HEK293T (cell line): ENCODE results near the gene LCN15.

Experiments
- ARNT ChIP-seq: fragments of 450-650 bp; IDR thresholded peaks from 2 replicates; pipeline ENCODE4 v1.6.1; 2017; ENCODE audit warnings: mild to moderate bottlenecking
- BHLHE40 ChIP-seq: fragments of 450-650 bp; IDR thresholded peaks from 2 replicates; pipeline ENCODE4 v1.6.1; 2016; ENCODE audit warnings: mild to moderate bottlenecking, moderate library complexity, borderline replicate concordance
- CTBP1 ChIP-seq: fragments of 450-650 bp; IDR thresholded peaks from 2 replicates; pipeline ENCODE4 v1.6.1; 2016; ENCODE audit warnings: borderline replicate concordance
- ELF4 ChIP-seq: fragments of 450-650 bp; IDR thresholded peaks from 2 replicates; pipeline ENCODE4 v1.6.1; 2017; ENCODE audit warnings: antibody characterized with exemption
- FOXA1 ChIP-seq: fragments of 450-650 bp; IDR thresholded peaks from 2 replicates; pipeline ENCODE4 v1.6.1; 2016; ENCODE audit warnings: mild to moderate bottlenecking
- FOXM1 ChIP-seq: fragments of 450-650 bp; IDR thresholded peaks from 2 replicates; pipeline ENCODE4 v1.6.1; 2017; ENCODE audit warnings: mild to moderate bottlenecking, borderline replicate concordance
- HDGF ChIP-seq: fragments of 450-650 bp; IDR thresholded peaks from 2 replicates; pipeline ENCODE4 v1.6.1; 2017; ENCODE audit warnings: antibody characterized with exemption, borderline replicate concordance
- L3MBTL2 ChIP-seq: fragments of 450-650 bp; conservative IDR thresholded peaks from 2 replicates; pipeline ENCODE4 v1.6.1; 2016; ENCODE audit warnings: mild to moderate bottlenecking
- LEF1 ChIP-seq: fragments of 450-650 bp; IDR thresholded peaks from 2 replicates; pipeline ENCODE4 v1.6.1; 2017; ENCODE audit warnings: mild to moderate bottlenecking, borderline replicate concordance
- PKNOX1 ChIP-seq: fragments of 450-650 bp; IDR thresholded peaks from 2 replicates; pipeline ENCODE4 v1.6.1; 2016
- SP1 ChIP-seq: fragments of 450-650 bp; IDR thresholded peaks from 2 replicates; pipeline ENCODE4 v1.6.1; 2017
- SUZ12 ChIP-seq: fragments of 450-650 bp; IDR thresholded peaks from 2 replicates; pipeline ENCODE4 v1.6.1; 2016; ENCODE audit warnings: mild to moderate bottlenecking
- TARDBP ChIP-seq: fragments of 450-650 bp; IDR thresholded peaks from 2 replicates; pipeline ENCODE4 v1.6.1; 2016
- ZNF384 ChIP-seq: fragments of 450-650 bp; IDR thresholded peaks from 2 replicates; pipeline ENCODE4 v1.6.1; 2016

GRCh38 chr9:136779808-136780207, 15.5 kb upstream of the LCN15 start:
- TF ChIP-seq ZNF384, result no peak
- no peak for TF ChIP-seq FOXA1
- no peak for TF ChIP-seq ARNT
- no peak for TF ChIP-seq L3MBTL2
- TF ChIP-seq FOXM1, result no peak
- TF ChIP-seq PKNOX1, result no peak
- TF ChIP-seq LEF1, result no peak
- TF ChIP-seq HDGF, result no peak
- no peak for TF ChIP-seq SUZ12
- no peak for TF ChIP-seq ELF4
- no peak for TF ChIP-seq SP1
- TF ChIP-seq BHLHE40, result no peak
- no peak for TF ChIP-seq CTBP1
- no peak for TF ChIP-seq TARDBP
